ENCODE results near the gene LRRC14B.

DNA sequence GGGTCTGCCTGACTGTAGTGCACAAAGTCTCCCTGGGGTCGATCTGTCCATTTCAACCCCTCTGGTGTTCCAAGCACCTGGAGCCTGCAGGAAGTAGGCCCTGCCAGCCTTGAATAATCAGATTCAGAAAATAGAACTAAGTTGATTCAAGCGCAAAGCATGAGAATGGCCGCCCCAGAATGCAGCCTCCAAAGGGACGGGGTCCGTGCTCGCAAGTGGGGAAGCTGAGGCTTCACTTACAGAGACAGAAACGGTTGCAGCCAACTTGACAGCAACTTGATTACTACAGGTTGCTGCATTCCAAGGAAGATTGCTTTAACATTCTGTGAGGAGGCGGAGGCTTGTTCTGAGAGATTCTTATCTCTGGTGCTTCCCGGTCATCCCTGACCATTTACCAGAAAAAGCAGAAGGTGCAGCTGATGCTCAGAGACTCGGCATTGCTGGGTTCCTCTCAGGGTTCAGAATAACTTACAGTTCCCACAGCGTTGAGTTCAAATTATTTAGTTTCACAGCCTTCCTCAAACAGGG, 14.9 kb upstream of the LRRC14B start:
- TF ChIP-seq, protein P1, sequence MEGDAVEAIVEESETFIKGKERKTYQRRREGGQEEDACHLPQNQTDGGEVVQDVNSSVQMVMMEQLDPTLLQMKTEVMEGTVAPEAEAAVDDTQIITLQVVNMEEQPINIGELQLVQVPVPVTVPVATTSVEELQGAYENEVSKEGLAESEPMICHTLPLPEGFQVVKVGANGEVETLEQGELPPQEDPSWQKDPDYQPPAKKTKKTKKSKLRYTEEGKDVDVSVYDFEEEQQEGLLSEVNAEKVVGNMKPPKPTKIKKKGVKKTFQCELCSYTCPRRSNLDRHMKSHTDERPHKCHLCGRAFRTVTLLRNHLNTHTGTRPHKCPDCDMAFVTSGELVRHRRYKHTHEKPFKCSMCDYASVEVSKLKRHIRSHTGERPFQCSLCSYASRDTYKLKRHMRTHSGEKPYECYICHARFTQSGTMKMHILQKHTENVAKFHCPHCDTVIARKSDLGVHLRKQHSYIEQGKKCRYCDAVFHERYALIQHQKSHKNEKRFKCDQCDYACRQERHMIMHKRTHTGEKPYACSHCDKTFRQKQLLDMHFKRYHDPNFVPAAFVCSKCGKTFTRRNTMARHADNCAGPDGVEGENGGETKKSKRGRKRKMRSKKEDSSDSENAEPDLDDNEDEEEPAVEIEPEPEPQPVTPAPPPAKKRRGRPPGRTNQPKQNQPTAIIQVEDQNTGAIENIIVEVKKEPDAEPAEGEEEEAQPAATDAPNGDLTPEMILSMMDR (IDR thresholded peaks at IDR 0.05) = no peak
- TF ChIP-seq POLR2A (IDR thresholded peaks at IDR 0.05) = no peak
